Measurements from ENCODE around the gene SPTBN4. TPM values are rescaled to one million over a fixed set of nuclear protein-coding genes. Genes with fewer than 3 reads are reported as not detected.
"Not testable (repeated sequence)": the region's sequence is repeated elsewhere in the genome, so short reads cannot be mapped to it uniquely, and the experiment has no call there.

SPTBN4 gene
- polyA plus RNA-seq, 1 of the 3 experiments (the other 2 are of a cell fraction) = 3.1 TPM

- no peaks in the 10 kb centered on the region for H3K4me1 ChIP-seq (ENCODE audit: control insufficient read depth in 1 of 2, insufficient read depth in 2 of 2, low read depth in 1 of 2, low read length in 1 of 2)
- no peak overlapping the region for H3K9ac ChIP-seq
- no peaks in the 10 kb centered on the region for H3F3A ChIP-seq (replicated peaks; ENCODE audit: insufficient read depth)
- TF ChIP-seq TCF12 (IDR thresholded peaks at IDR 0.05) (no peak), RXRA (IDR thresholded peaks at IDR 0.05; ENCODE audit: borderline replicate concordance, low read depth) (no peak), USF1 (IDR thresholded peaks at IDR 0.05; ENCODE audit: borderline replicate concordance, low read depth) (no peak), PBX3 (IDR thresholded peaks at IDR 0.05) (no peak), SMC3 (IDR thresholded peaks at IDR 0.05; ENCODE audit: low read depth, low read length) (no peak), CTCF (IDR thresholded peaks at IDR 0.05) (no peak), RFX5 (IDR thresholded peaks at IDR 0.05; ENCODE audit: low read length) (no peak), NFIC (IDR thresholded peaks at IDR 0.05; ENCODE audit: borderline replicate concordance) (no peak), GATA2 (CRISPR knock-in tag; IDR thresholded peaks at IDR 0.05) (no peak), FOSL2 (IDR thresholded peaks at IDR 0.05; ENCODE audit: borderline replicate concordance, low read depth) (no peak), EP300 (IDR thresholded peaks at IDR 0.05; ENCODE audit: borderline replicate concordance in 1 of 2, low read depth in 1 of 2, low read length in 1 of 2) (no peak), SIN3A (IDR thresholded peaks at IDR 0.05; ENCODE audit: borderline replicate concordance, low read depth, low read length) (no peak), JUND (IDR thresholded peaks at IDR 0.05) (no peak), RAD21 (IDR thresholded peaks at IDR 0.05; ENCODE audit: low read length) (no peak), REST (IDR thresholded peaks at IDR 0.05; ENCODE audit: low read depth, low read length) (no peak), ELF1 (IDR thresholded peaks at IDR 0.05) (no peak)
- ChIA-PET CTCF (interaction anchor here (1.2 to 2.0 kb wide), 3 partner anchors 22 to 35 kb away, joined by 3 to 8 read pairs (median 3); no protein-coding TSS in a partner anchor), POLR2A (no interaction called here)
- no peak overlapping the region for H3K4me2 ChIP-seq
- 64% methylated on average over 5 of the region's 5 CpGs for WGBS (ENCODE audit: low lambda C conversion rate)
- H2AFZ ChIP-seq (ENCODE audit: low read depth) = no peak overlapping the region
- no peaks in the 10 kb centered on the region for H3K9me2 ChIP-seq
- no peaks in the 10 kb centered on the region for H3K79me2 ChIP-seq (ENCODE audit: insufficient read depth)
- H3K27me3 ChIP-seq (ENCODE audit: insufficient read depth) = no peaks in the 10 kb centered on the region
- no peak overlapping the region for H3K27ac ChIP-seq (ENCODE audit: low read depth in 2 of 2, low read length in 1 of 2)
- no peaks in the 10 kb centered on the region for H3K36me3 ChIP-seq (replicated peaks in 1 of 2; ENCODE audit: control insufficient read depth in 1 of 2, insufficient read depth in 2 of 2, low read length in 1 of 2)
- H4K20me1 ChIP-seq (ENCODE audit: insufficient read depth) = no peaks in the 10 kb centered on the region
- no peak overlapping the region for H3K4me3 ChIP-seq (ENCODE audit: low read depth in 2 of 2, low read length in 1 of 2)
- H3K9me3 ChIP-seq = no peaks in the 10 kb centered on the region
- DNase-seq = no peak
Observed at GRCh38 chr19:40499320-40499719, 32.5 kb downstream of the SPTBN4 start.

- H3K36me3 ChIP-seq (replicated peaks in 1 of 2; ENCODE audit: control insufficient read depth in 1 of 2, insufficient read depth in 2 of 2, low read length in 1 of 2); H4K20me1 ChIP-seq (ENCODE audit: insufficient read depth); H3K9ac ChIP-seq; H3K79me2 ChIP-seq (ENCODE audit: insufficient read depth); H3K27me3 ChIP-seq (ENCODE audit: insufficient read depth); H3F3A ChIP-seq (replicated peaks; ENCODE audit: insufficient read depth); H3K4me3 ChIP-seq (ENCODE audit: low read depth in 2 of 2, low read length in 1 of 2); H3K27ac ChIP-seq (ENCODE audit: low read depth in 2 of 2, low read length in 1 of 2); DNase-seq; H2AFZ ChIP-seq (ENCODE audit: low read depth); POLR2A ChIA-PET; H3K4me1 ChIP-seq (ENCODE audit: control insufficient read depth in 1 of 2, insufficient read depth in 2 of 2, low read depth in 1 of 2, low read length in 1 of 2); H3K9me2 ChIP-seq; H3K9me3 ChIP-seq; H3K4me2 ChIP-seq: not testable (repeated sequence)
- WGBS (ENCODE audit: low lambda C conversion rate) = 64% methylated on average over 8 of the region's 8 CpGs
- CTCF ChIA-PET = interaction anchor here (0.7 to 2.0 kb wide), 4 partner anchors 20 to 134 kb away, joined by 3 to 8 read pairs (median 4); no protein-coding TSS in a partner anchor
Observed at GRCh38 chr19:40500678-40501530, 34.1 kb downstream of the SPTBN4 start.
